ENCODE measurements around the gene PEF1. TPM values are rescaled to one million over a fixed set of nuclear protein-coding genes. Genes with fewer than 3 reads are reported as not detected.
A peak's percentile ranks its signal among the peaks of the same experiment; 100 is the strongest.

PEF1 gene
- polyA plus RNA-seq, 2 donors, result 38.6 to 62.0 TPM

GRCh38 chr1:31626223-31627207 is 18.2 kb downstream of the PEF1 start:
- H3K27me3 ChIP-seq (ENCODE audit: control insufficient read depth in 1 of 2, insufficient read depth in 2 of 2, low read length in 2 of 2), result no peaks in the 10 kb centered on the region
- peaks cover 8 to 24% of the 10 kb centered on the region in 2 donors for H3K36me3 ChIP-seq (ENCODE audit: control insufficient read depth in 2 of 2, insufficient read depth in 2 of 2, low read length in 1 of 2)
- WGBS, 2 donors, result 75 to 82% methylated on average over 23 of the region's 23 CpGs
- H3K4me1 ChIP-seq (ENCODE audit: control insufficient read depth in 2 of 2, insufficient read depth in 2 of 2, low read length in 1 of 2), result peaks cover 0 to 4% of the 10 kb centered on the region in 2 donors
- peak overlapping the region in 1 of 2 donors; percentile 47 for H3K27ac ChIP-seq (ENCODE audit: low read depth in 2 of 2, low read length in 1 of 2)
- H3K4me3 ChIP-seq (ENCODE audit: low read depth in 1 of 2, low read length in 2 of 2), result no peak overlapping the region
- no peaks in the 10 kb centered on the region for H3K9me3 ChIP-seq (ENCODE audit: control insufficient read depth in 2 of 2, insufficient read depth in 1 of 2, low read depth in 1 of 2, low read length in 1 of 2)

GRCh38 chr1:31625561-31626222 is 19.0 kb downstream of the PEF1 start:
- peaks cover 5 to 17% of the 10 kb centered on the region in 2 donors for H3K36me3 ChIP-seq (ENCODE audit: control insufficient read depth in 2 of 2, insufficient read depth in 2 of 2, low read length in 1 of 2)
- H3K27ac ChIP-seq (ENCODE audit: low read depth in 2 of 2, low read length in 1 of 2), result no peak overlapping the region
- 86 to 90% methylated on average over 4 of the region's 4 CpGs for WGBS, 2 donors
- peaks cover 0 to 4% of the 10 kb centered on the region in 2 donors for H3K4me1 ChIP-seq (ENCODE audit: control insufficient read depth in 2 of 2, insufficient read depth in 2 of 2, low read length in 1 of 2)
- no peaks in the 10 kb centered on the region for H3K27me3 ChIP-seq (ENCODE audit: control insufficient read depth in 1 of 2, insufficient read depth in 2 of 2, low read length in 2 of 2)
- no peaks in the 10 kb centered on the region for H3K9me3 ChIP-seq (ENCODE audit: control insufficient read depth in 2 of 2, insufficient read depth in 1 of 2, low read depth in 1 of 2, low read length in 1 of 2)
- H3K4me3 ChIP-seq (ENCODE audit: low read depth in 1 of 2, low read length in 2 of 2), result no peak overlapping the region

- Histone ChIP-seq H3K36me3 (ENCODE audit: control insufficient read depth in 2 of 2, insufficient read depth in 2 of 2, low read length in 1 of 2) (peaks cover under 1 to 9% of the 10 kb centered on the region in 2 donors), H3K4me3 (ENCODE audit: low read depth in 1 of 2, low read length in 2 of 2) (no peak overlapping the region), H3K9me3 (ENCODE audit: control insufficient read depth in 2 of 2, insufficient read depth in 1 of 2, low read depth in 1 of 2, low read length in 1 of 2) (no peaks in the 10 kb centered on the region), H3K4me1 (ENCODE audit: control insufficient read depth in 2 of 2, insufficient read depth in 2 of 2, low read length in 1 of 2) (peaks cover 0 to 7% of the 10 kb centered on the region in 2 donors), H3K27me3 (ENCODE audit: control insufficient read depth in 1 of 2, insufficient read depth in 2 of 2, low read length in 2 of 2) (no peaks in the 10 kb centered on the region), H3K27ac (ENCODE audit: low read depth in 2 of 2, low read length in 1 of 2) (no peak overlapping the region)
- WGBS, 2 donors, result 92 to 94% methylated on average over 16 of the region's 16 CpGs
These were observed 19.8 kb downstream of the PEF1 start for GRCh38 chr1:31624731-31625514.

- no peaks in the 10 kb centered on the region for H3K27me3 ChIP-seq (ENCODE audit: control insufficient read depth in 1 of 2, insufficient read depth in 2 of 2, low read length in 2 of 2)
- no peak overlapping the region for H3K27ac ChIP-seq (ENCODE audit: low read depth in 2 of 2, low read length in 1 of 2)
- no peaks in the 10 kb centered on the region for H3K9me3 ChIP-seq (ENCODE audit: control insufficient read depth in 2 of 2, insufficient read depth in 1 of 2, low read depth in 1 of 2, low read length in 1 of 2)
- H3K4me1 ChIP-seq (ENCODE audit: control insufficient read depth in 2 of 2, insufficient read depth in 2 of 2, low read length in 1 of 2), result peaks cover 0 to 10% of the 10 kb centered on the region in 2 donors
- H3K36me3 ChIP-seq (ENCODE audit: control insufficient read depth in 2 of 2, insufficient read depth in 2 of 2, low read length in 1 of 2), result peaks cover 0 to 7% of the 10 kb centered on the region in 2 donors
- WGBS, 2 donors, result 70 to 78% methylated on average over 5 of the region's 5 CpGs
- no peak overlapping the region for H3K4me3 ChIP-seq (ENCODE audit: low read depth in 1 of 2, low read length in 2 of 2)
These were observed 20.4 kb downstream of the PEF1 start for GRCh38 chr1:31624309-31624708.

GRCh38 chr1:31623365-31623764 is 21.3 kb downstream of the PEF1 start:
- Histone ChIP-seq H3K36me3 (ENCODE audit: control insufficient read depth in 2 of 2, insufficient read depth in 2 of 2, low read length in 1 of 2) (peaks cover 0 to 5% of the 10 kb centered on the region in 2 donors), H3K27me3 (ENCODE audit: control insufficient read depth in 1 of 2, insufficient read depth in 2 of 2, low read length in 2 of 2) (no peaks in the 10 kb centered on the region), H3K9me3 (ENCODE audit: control insufficient read depth in 2 of 2, insufficient read depth in 1 of 2, low read depth in 1 of 2, low read length in 1 of 2) (no peaks in the 10 kb centered on the region), H3K4me1 (ENCODE audit: control insufficient read depth in 2 of 2, insufficient read depth in 2 of 2, low read length in 1 of 2) (peaks cover 0 to 10% of the 10 kb centered on the region in 2 donors), H3K4me3 (ENCODE audit: low read depth in 1 of 2, low read length in 2 of 2) (no peak overlapping the region), H3K27ac (ENCODE audit: low read depth in 2 of 2, low read length in 1 of 2) (no peak overlapping the region)
- WGBS, 2 donors, result 96 to 99% methylated on average over 12 of the region's 12 CpGs

GRCh38 chr1:31621847-31622730 is 22.6 kb downstream of the PEF1 start:
- Histone ChIP-seq H3K27ac (ENCODE audit: low read depth in 2 of 2, low read length in 1 of 2) (no peak overlapping the region), H3K4me3 (ENCODE audit: low read depth in 1 of 2, low read length in 2 of 2) (no peak overlapping the region), H3K9me3 (ENCODE audit: control insufficient read depth in 2 of 2, insufficient read depth in 1 of 2, low read depth in 1 of 2, low read length in 1 of 2) (no peaks in the 10 kb centered on the region), H3K27me3 (ENCODE audit: control insufficient read depth in 1 of 2, insufficient read depth in 2 of 2, low read length in 2 of 2) (no peaks in the 10 kb centered on the region), H3K4me1 (ENCODE audit: control insufficient read depth in 2 of 2, insufficient read depth in 2 of 2, low read length in 1 of 2) (peaks cover 3 to 6% of the 10 kb centered on the region in 2 donors), H3K36me3 (ENCODE audit: control insufficient read depth in 2 of 2, insufficient read depth in 2 of 2, low read length in 1 of 2) (no peaks in the 10 kb centered on the region)
- 70 to 81% methylated on average over 15 of the region's 15 CpGs for WGBS, 2 donors

- H3K27me3 ChIP-seq (ENCODE audit: control insufficient read depth in 1 of 2, insufficient read depth in 2 of 2, low read length in 2 of 2), result no peaks in the 10 kb centered on the region
- no peak overlapping the region for H3K27ac ChIP-seq (ENCODE audit: low read depth in 2 of 2, low read length in 1 of 2)
- H3K4me1 ChIP-seq (ENCODE audit: control insufficient read depth in 2 of 2, insufficient read depth in 2 of 2, low read length in 1 of 2), result peaks cover 3 to 6% of the 10 kb centered on the region in 2 donors
- no peak overlapping the region for H3K4me3 ChIP-seq (ENCODE audit: low read depth in 1 of 2, low read length in 2 of 2)
- no peaks in the 10 kb centered on the region for H3K9me3 ChIP-seq (ENCODE audit: control insufficient read depth in 2 of 2, insufficient read depth in 1 of 2, low read depth in 1 of 2, low read length in 1 of 2)
- H3K36me3 ChIP-seq (ENCODE audit: control insufficient read depth in 2 of 2, insufficient read depth in 2 of 2, low read length in 1 of 2), result no peaks in the 10 kb centered on the region
- WGBS, 2 donors, result 90 to 93% methylated on average over 5 of the region's 5 CpGs
These were observed 23.2 kb downstream of the PEF1 start for GRCh38 chr1:31621498-31621820.

- H3K27ac ChIP-seq (ENCODE audit: low read depth in 2 of 2, low read length in 1 of 2), result no peak overlapping the region
- WGBS, 2 donors, result 91 to 92% methylated on average over 20 of the region's 20 CpGs
- no peaks in the 10 kb centered on the region for H3K36me3 ChIP-seq (ENCODE audit: control insufficient read depth in 2 of 2, insufficient read depth in 2 of 2, low read length in 1 of 2)
- no peak overlapping the region for H3K4me3 ChIP-seq (ENCODE audit: low read depth in 1 of 2, low read length in 2 of 2)
- H3K4me1 ChIP-seq (ENCODE audit: control insufficient read depth in 2 of 2, insufficient read depth in 2 of 2, low read length in 1 of 2), result peaks cover 3 to 6% of the 10 kb centered on the region in 2 donors
- no peaks in the 10 kb centered on the region for H3K27me3 ChIP-seq (ENCODE audit: control insufficient read depth in 1 of 2, insufficient read depth in 2 of 2, low read length in 2 of 2)
- no peaks in the 10 kb centered on the region for H3K9me3 ChIP-seq (ENCODE audit: control insufficient read depth in 2 of 2, insufficient read depth in 1 of 2, low read depth in 1 of 2, low read length in 1 of 2)
These were observed 23.8 kb downstream of the PEF1 start for GRCh38 chr1:31620631-31621497.

Measured in esophagus (tissue), 2 donors.